GM10266 (cell line): Measurements from ENCODE around the gene CDC27.
"Not testable (repeated sequence)": the region's sequence is repeated elsewhere in the genome, so short reads cannot be mapped to it uniquely, and the experiment has no call there.

Experiments
- DNase-seq: peaks from one replicate; pipeline ENCODE4 v3.0.0; 2012; ENCODE audit errors: extremely low spot score
- TF ChIP-seq, protein P1 (sequence below): IDR thresholded peaks from 2 replicates; pipeline ENCODE4 v1.5.1; 2012; ENCODE audit warnings: mild to moderate bottlenecking, low read depth; ENCODE audit not compliant: control insufficient read depth, insufficient read depth; ENCODE audit errors: missing control alignments

CDC27 gene

DNA sequence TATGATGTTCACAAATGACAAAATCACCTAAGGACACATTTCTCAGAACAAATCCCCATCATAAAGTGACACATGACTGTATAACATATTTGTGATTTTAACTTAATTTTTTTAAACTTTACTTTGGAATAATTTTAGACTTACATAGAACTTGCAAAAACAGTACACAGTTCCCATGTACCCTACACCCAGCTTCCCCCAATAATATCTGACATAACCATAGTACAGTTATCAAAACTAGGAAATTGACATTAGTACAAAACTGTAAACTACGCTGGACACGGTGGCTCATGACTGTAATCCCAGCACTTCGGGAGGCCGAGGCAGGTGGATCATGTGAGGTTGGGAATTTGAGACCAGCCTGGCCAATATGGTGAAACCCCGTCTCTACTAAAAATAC, 24.8 kb downstream of the CDC27 start:
- TF ChIP-seq, protein P1, sequence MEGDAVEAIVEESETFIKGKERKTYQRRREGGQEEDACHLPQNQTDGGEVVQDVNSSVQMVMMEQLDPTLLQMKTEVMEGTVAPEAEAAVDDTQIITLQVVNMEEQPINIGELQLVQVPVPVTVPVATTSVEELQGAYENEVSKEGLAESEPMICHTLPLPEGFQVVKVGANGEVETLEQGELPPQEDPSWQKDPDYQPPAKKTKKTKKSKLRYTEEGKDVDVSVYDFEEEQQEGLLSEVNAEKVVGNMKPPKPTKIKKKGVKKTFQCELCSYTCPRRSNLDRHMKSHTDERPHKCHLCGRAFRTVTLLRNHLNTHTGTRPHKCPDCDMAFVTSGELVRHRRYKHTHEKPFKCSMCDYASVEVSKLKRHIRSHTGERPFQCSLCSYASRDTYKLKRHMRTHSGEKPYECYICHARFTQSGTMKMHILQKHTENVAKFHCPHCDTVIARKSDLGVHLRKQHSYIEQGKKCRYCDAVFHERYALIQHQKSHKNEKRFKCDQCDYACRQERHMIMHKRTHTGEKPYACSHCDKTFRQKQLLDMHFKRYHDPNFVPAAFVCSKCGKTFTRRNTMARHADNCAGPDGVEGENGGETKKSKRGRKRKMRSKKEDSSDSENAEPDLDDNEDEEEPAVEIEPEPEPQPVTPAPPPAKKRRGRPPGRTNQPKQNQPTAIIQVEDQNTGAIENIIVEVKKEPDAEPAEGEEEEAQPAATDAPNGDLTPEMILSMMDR: no peak

DNA sequence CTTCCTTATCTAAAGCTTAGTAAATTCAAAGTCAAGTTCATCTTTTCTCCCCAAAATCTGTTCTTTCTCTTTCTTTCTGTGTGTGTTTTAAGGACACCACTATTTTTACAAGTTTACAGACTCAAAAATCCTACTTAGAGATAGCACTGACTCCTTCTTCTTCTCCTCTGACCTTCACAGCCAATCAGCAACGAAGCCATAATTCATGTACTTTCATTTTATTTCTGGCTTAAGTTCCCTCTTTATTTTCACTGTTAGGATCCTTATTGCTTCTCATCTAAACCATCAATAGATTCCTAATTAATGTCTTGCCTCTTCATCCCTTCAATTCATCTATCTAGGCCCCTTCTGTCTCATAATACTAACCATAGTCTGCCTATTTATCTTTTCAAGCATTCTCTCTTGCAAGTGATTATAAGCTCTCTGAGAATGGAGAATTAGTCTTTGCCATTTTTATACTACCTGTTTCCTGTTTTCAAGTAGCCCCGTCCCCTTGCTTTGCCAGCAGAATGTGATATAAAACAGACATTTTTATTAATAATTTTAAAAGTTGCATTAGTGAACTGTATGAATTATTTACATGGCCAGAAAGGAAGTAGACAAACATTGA, 27.0 kb downstream of the CDC27 start:
- no peak for DNase-seq
- TF ChIP-seq, protein P1: no peak

More for the DNA sequence above, 24.8 kb downstream of the CDC27 start:
- DNase-seq: no peak

DNA sequence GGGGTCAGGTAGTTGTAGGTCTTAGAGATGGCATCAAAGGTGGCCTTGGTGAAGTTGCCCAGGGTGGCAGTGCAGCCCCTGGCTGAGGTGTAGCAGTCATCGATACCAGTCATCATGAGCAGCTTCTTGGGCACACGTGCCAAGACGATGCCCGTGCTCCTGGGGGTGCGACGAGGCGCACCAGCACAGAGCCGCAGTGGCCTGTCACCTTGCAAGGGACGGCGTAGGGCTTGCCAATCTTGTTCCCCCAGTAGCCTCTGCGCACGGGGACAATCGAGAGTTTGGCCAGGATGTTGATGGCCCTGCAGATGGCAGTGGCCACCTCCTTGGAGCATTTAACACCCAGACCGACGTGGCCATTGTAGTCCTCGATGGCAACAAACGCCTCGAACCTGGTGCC, 29.8 kb downstream of the CDC27 start:
- TF ChIP-seq, protein P1: no peak
- DNase-seq: no peak

DNA sequence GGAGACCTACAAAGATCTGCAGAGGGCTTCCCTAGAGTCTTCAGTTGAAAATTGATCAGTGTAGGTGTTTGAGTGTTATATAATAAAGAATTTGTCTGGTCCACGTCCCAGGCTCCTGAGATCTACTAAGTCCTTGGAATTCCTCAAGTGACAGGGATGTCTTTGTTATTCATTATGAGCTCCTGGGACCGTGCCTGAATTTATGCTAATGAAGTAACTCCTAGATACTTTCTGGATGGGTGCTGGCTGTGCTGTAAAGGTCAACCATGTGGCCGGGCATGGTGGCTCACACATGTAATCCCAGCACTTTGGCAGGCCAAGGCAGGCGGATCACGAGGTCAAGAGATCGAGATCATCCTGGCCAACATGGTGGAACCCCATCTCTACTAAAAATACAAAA, 43.7 kb downstream of the CDC27 start:
- TF ChIP-seq, protein P1: no peak

DNA sequence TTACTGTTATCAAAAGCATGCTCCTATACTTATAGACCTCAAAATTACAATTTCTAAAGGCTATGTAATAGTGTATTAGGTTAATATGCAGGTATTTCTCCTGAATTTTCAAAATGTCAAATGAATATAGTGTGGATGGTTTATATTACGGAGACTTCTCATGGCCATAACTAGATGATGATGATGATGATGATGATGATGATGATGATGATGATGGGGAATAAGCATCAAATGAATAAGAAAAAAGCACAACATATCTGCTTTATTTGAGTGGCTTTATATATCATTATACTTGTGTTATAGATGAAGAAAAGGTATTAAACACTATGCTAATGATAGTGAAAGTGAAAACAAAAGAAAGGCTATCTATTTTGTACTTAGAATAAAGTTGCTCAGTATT, 53.9 kb downstream of the CDC27 start:
- no peak for DNase-seq
- TF ChIP-seq, protein P1: no peak

More for the DNA sequence above, 43.7 kb downstream of the CDC27 start:
- DNase-seq: no peak

DNA sequence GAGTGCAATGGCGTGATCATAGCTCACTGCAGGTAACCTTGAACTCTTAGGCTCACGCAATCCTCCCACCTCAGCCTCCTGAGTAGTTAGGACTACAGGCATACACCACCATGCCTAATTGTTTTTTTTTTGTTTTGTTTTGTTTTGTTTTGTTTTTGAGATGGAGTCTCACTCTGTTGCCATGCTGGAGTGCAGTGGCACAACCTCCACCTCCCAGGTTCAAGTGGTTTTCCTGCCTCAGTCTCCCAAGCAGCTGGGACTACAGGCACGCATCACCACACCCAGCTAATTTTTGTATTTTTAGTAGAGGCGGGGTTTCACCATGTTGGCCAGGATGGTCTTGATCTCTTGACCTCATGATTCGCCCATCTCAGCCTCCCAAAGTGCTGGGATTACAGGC, 54.7 kb downstream of the CDC27 start:
- DNase-seq: not testable (repeated sequence)

DNA sequence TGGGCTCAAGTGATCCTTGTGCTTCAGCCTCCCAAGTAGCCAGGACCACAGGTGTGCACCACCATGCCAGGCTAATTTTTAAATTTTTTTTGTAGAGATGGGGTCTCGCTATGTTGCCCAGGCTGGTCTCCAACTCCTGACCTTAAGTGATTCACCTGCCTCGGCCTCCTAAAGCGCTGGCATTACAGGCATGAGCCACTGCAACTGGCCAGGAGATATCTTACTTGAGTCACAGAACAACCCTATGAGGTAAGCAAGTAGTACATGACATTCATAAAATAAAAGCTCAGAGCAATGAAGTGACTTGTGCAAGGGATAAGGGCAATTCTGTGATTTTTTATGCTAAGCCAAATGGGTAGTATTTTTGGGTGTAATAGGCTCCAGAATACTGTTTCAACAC, 57.3 kb downstream of the CDC27 start:
- no peak for DNase-seq
- TF ChIP-seq, protein P1: no peak

DNA sequence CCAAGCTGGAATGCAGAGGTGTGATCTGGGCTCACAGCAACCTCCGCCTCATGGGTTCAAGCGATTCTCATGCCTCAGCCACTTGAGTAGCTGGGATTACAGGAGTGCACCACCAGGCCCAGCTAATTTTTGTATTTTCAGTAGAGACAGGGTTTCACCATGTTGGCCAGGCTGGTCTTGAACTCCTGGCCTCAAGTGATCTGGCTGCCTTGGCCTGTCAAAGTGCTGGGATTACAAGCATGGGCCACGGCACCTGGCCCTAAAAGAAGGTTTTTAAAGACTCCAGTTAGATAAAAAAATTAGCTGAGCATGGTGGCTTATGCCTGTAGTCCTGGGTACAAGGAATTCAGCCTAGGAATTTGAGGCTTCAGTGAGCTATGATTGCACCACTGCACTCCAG, 62.3 kb downstream of the CDC27 start:
- DNase-seq: not testable (repeated sequence)

DNA sequence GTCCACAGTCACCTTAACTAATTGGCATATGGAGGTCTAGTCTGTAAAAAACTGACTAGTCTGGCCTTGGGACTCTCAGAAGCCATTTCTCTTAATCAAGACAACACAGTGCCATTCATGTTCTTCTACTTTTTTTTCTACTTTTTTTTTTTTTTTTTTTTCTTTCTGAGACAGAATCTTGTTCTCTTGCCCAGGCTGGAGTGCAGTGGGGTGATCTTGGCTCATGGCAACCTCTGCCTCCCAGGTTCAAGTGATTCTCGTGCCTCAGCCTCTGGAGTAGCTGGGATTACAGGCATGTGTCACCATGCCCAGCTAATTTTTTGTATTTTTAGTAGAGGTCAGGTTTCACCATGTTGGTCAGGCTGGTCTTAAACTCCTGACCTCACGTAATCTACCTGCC, 65.8 kb downstream of the CDC27 start:
- DNase-seq: not testable (repeated sequence)
